Measurements from ENCODE around the gene RGS17.
"Not testable (repeated sequence)": the region's sequence is repeated elsewhere in the genome, so short reads cannot be mapped to it uniquely, and the experiment has no call there.

RGS17 gene

GRCh38 chr6:153131037-153131981 lies at the start of gene RGS17:
RGS17 (minus strand) TSS chr6:153131282; CDS start chr6:153044018, 87,264 bp downstream.
- DNase-seq, result peak; percentile 22

GRCh38 chr6:153172815-153173214 lies 41.7 kb upstream of the RGS17 start:
- no peak for DNase-seq

- no peak for DNase-seq
Measured at GRCh38 chr6:153170511-153170910, 39.4 kb upstream of the RGS17 start.

GRCh38 chr6:153167907-153168306 lies 36.8 kb upstream of the RGS17 start:
- DNase-seq, result no peak

- no peak for DNase-seq
Measured at GRCh38 chr6:153167061-153167891, 36.2 kb upstream of the RGS17 start.

- no peak for DNase-seq
Measured at GRCh38 chr6:153162646-153163045, 31.6 kb upstream of the RGS17 start.

GRCh38 chr6:153162172-153162571 lies 31.1 kb upstream of the RGS17 start:
- DNase-seq, result no peak

GRCh38 chr6:153160221-153160620 lies 29.1 kb upstream of the RGS17 start:
- no peak for DNase-seq

GRCh38 chr6:153150752-153151440 lies 19.8 kb upstream of the RGS17 start:
- DNase-seq, result no peak

GRCh38 chr6:153150371-153150751 lies 19.3 kb upstream of the RGS17 start:
- no peak for DNase-seq

- DNase-seq, result no peak
Measured at GRCh38 chr6:153149891-153150290, 18.8 kb upstream of the RGS17 start.

GRCh38 chr6:153146413-153146812 lies 15.3 kb upstream of the RGS17 start:
- no peak for DNase-seq

GRCh38 chr6:153145591-153145990 lies 14.5 kb upstream of the RGS17 start:
- DNase-seq, result no peak

GRCh38 chr6:153143200-153143599 lies 12.1 kb upstream of the RGS17 start:
- DNase-seq, result no peak

- no peak for DNase-seq
Measured at GRCh38 chr6:153140299-153140698, 9.2 kb upstream of the RGS17 start.

- DNase-seq, result no peak
Measured at GRCh38 chr6:153138930-153139329, 7.8 kb upstream of the RGS17 start.

- no peak for DNase-seq
Measured at GRCh38 chr6:153135681-153136080, 4.6 kb upstream of the RGS17 start.

- DNase-seq, result not testable (repeated sequence)
Measured at GRCh38 chr6:153133667-153134066, 2.6 kb upstream of the RGS17 start.

- DNase-seq, result no peak
Measured at GRCh38 chr6:153130515-153131036, 506 bp downstream of the RGS17 start.

GRCh38 chr6:153129873-153130514 lies 1.1 kb downstream of the RGS17 start:
- no peak for DNase-seq

- DNase-seq, result no peak
Measured at GRCh38 chr6:153126218-153126617, 4.9 kb downstream of the RGS17 start.

GRCh38 chr6:153125032-153125431 lies 6.0 kb downstream of the RGS17 start:
- no peak for DNase-seq

All from CD4-positive, alpha-beta T cell treated with Interleukin-12 subunit alpha and Interleukin-12 subunit beta, for 1 hour (primary cell).